HEK293 (cell line): ENCODE measurements around the gene CREBRF.

Source experiments
- CTCF ChIA-PET: fragments of 350-600 bp; formaldehyde crosslinking; extraction: SDS; loops from one replicate; lab custom pipeline; 2021; ENCODE audit warnings: antibody characterized with exemption; lab: Yijun Ruan, JAX
- POLR2A ChIA-PET: fragments of 300-600 bp; formaldehyde crosslinking; extraction: SDS; loops from one replicate; lab custom pipeline; 2020; ENCODE audit warnings: antibody characterized with exemption, inconsistent platforms; lab: Yijun Ruan, JAX
- H3K27ac ChIP-seq: fragments of 200-500 bp; sonication (Bioruptor generic); 2 replicates; pipeline ENCODE4 v1.5.1; 2014; ENCODE audit warnings: low read depth, low read length, control low read depth, inconsistent platforms; ENCODE audit errors: extremely low read depth
- H3K36me3 ChIP-seq, 2 experiments: fragments of 200-500 bp in 1 of 2; sonication (Bioruptor generic) in 1 of 2; 1 replicate in 1 of 2; 2 replicates in 1 of 2; pipeline ENCODE4 v1.5.1; 2014 to 2017; ENCODE audit warnings: inconsistent platforms in 2 of 2, low read length in 2 of 2; ENCODE audit not compliant: control insufficient read depth in 2 of 2, insufficient read depth in 1 of 2
- H3K4me1 ChIP-seq: fragments of 200-500 bp; sonication (Bioruptor generic); 2 replicates; pipeline ENCODE4 v1.5.1; 2014; ENCODE audit warnings: mild to moderate bottlenecking, low read length, inconsistent platforms; ENCODE audit not compliant: control insufficient read depth, insufficient read depth
- H3K4me3 ChIP-seq: 2 replicates; pipeline ENCODE4 v1.5.1; 2011; ENCODE audit warnings: low read depth, mild to moderate bottlenecking, control low read depth, low read length, moderate library complexity
- H3K9me3 ChIP-seq: fragments of 200-500 bp; sonication (Bioruptor generic); 2 replicates; pipeline ENCODE4 v1.5.1; 2014; ENCODE audit warnings: low read depth, low read length, inconsistent platforms; ENCODE audit not compliant: control insufficient read depth, insufficient read depth
- AEBP2 ChIP-seq: fragments of 450-650 bp; formaldehyde crosslinking; IDR thresholded peaks from 2 replicates; pipeline ENCODE4 v1.5.1; 2016; ENCODE audit warnings: missing biosample characterization, missing genetic modification characterization, borderline replicate concordance
- BCL6B ChIP-seq: fragments of 450-650 bp; formaldehyde crosslinking; IDR thresholded peaks from 2 replicates; pipeline ENCODE4 v1.5.1; 2017; ENCODE audit warnings: missing biosample characterization, missing genetic modification characterization
- ELK4 ChIP-seq: IDR thresholded peaks from 2 replicates; pipeline ENCODE4 v1.6.1; 2011; ENCODE audit warnings: mild to moderate bottlenecking, low read depth, low read length, borderline replicate concordance
- FEZF1 ChIP-seq: fragments of 450-650 bp; formaldehyde crosslinking; IDR thresholded peaks from 2 replicates; pipeline ENCODE4 v1.5.1; 2016; ENCODE audit warnings: missing biosample characterization, missing genetic modification characterization
- HOXD13 ChIP-seq: sonication (generic); formaldehyde crosslinking; IDR thresholded peaks from 2 replicates; pipeline ENCODE4 v1.8.0; 2022; ENCODE audit warnings: missing genetic modification reagents, borderline replicate concordance
- KLF8 ChIP-seq: fragments of 450-650 bp; formaldehyde crosslinking; IDR thresholded peaks from 2 replicates; pipeline ENCODE4 v1.5.1; 2016; ENCODE audit warnings: missing biosample characterization, missing genetic modification characterization
- KLF9 ChIP-seq: fragments of 450-650 bp; formaldehyde crosslinking; IDR thresholded peaks from 2 replicates; pipeline ENCODE4 v1.5.1; 2016; ENCODE audit warnings: missing biosample characterization, missing genetic modification characterization, low read depth
- MEIS1 ChIP-seq: sonication (generic); formaldehyde crosslinking; IDR thresholded peaks from 2 replicates; pipeline ENCODE4 v1.8.1; 2022; ENCODE audit warnings: missing genetic modification reagents, mild to moderate bottlenecking, borderline replicate concordance
- RBAK ChIP-seq: fragments of 450-650 bp; formaldehyde crosslinking; IDR thresholded peaks from 2 replicates; pipeline ENCODE4 v1.5.1; 2016; ENCODE audit warnings: missing biosample characterization, missing genetic modification characterization
- REST ChIP-seq: fragments of 450-650 bp; formaldehyde crosslinking; IDR thresholded peaks from 2 replicates; pipeline ENCODE4 v1.5.1; 2016; ENCODE audit warnings: missing biosample characterization, missing genetic modification characterization
- SCRT2 ChIP-seq: fragments of 450-650 bp; formaldehyde crosslinking; IDR thresholded peaks from 2 replicates; pipeline ENCODE4 v1.5.1; 2016; ENCODE audit warnings: missing biosample characterization, missing genetic modification characterization
- SP3 ChIP-seq: fragments of 450-650 bp; formaldehyde crosslinking; IDR thresholded peaks from 2 replicates; pipeline ENCODE4 v1.5.1; 2016; ENCODE audit warnings: missing biosample characterization, missing genetic modification characterization
- SP7 ChIP-seq: fragments of 450-650 bp; formaldehyde crosslinking; IDR thresholded peaks from 2 replicates; pipeline ENCODE4 v1.5.1; 2016; ENCODE audit warnings: missing biosample characterization, missing genetic modification characterization
- WT1 ChIP-seq: fragments of 450-650 bp; formaldehyde crosslinking; IDR thresholded peaks from 2 replicates; pipeline ENCODE4 v1.5.1; 2016; ENCODE audit warnings: missing biosample characterization, missing genetic modification characterization
- YY1 ChIP-seq: fragments of 450-650 bp; formaldehyde crosslinking; IDR thresholded peaks from 2 replicates; pipeline ENCODE4 v1.5.1; 2018; ENCODE audit warnings: missing biosample characterization, missing genetic modification characterization
- ZBTB8A ChIP-seq: fragments of 450-650 bp; formaldehyde crosslinking; IDR thresholded peaks from 2 replicates; pipeline ENCODE4 v1.5.1; 2016; ENCODE audit warnings: missing biosample characterization, missing genetic modification characterization
- ZNF155 ChIP-seq: fragments of 450-650 bp; formaldehyde crosslinking; IDR thresholded peaks from 2 replicates; pipeline ENCODE4 v1.5.1; 2016; ENCODE audit warnings: missing biosample characterization, missing genetic modification characterization
- ZNF16 ChIP-seq: fragments of 450-650 bp; formaldehyde crosslinking; IDR thresholded peaks from 2 replicates; pipeline ENCODE4 v1.5.1; 2016; ENCODE audit warnings: low read depth, missing biosample characterization, missing genetic modification characterization
- ZNF174 ChIP-seq: fragments of 450-650 bp; formaldehyde crosslinking; IDR thresholded peaks from 2 replicates; pipeline ENCODE4 v1.5.0; 2017; ENCODE audit warnings: missing biosample characterization, mild to moderate bottlenecking, missing genetic modification characterization
- ZNF24 ChIP-seq: fragments of 450-650 bp; formaldehyde crosslinking; IDR thresholded peaks from 2 replicates; pipeline ENCODE4 v1.5.1; 2016; ENCODE audit warnings: missing biosample characterization, missing genetic modification characterization
- ZNF404 ChIP-seq: fragments of 450-650 bp; formaldehyde crosslinking; IDR thresholded peaks from 2 replicates; pipeline ENCODE4 v1.5.1; 2017; ENCODE audit warnings: missing biosample characterization, missing genetic modification characterization
- ZNF501 ChIP-seq: fragments of 450-650 bp; formaldehyde crosslinking; IDR thresholded peaks from 2 replicates; pipeline ENCODE4 v1.5.1; 2016; ENCODE audit warnings: missing biosample characterization, missing genetic modification characterization
- ZNF600 ChIP-seq: fragments of 450-650 bp; formaldehyde crosslinking; IDR thresholded peaks from 2 replicates; pipeline ENCODE4 v1.5.1; 2016; ENCODE audit warnings: missing biosample characterization, missing genetic modification characterization
- ZNF624 ChIP-seq: fragments of 450-650 bp; formaldehyde crosslinking; IDR thresholded peaks from 2 replicates; pipeline ENCODE4 v1.5.1; 2017; ENCODE audit warnings: missing biosample characterization, missing genetic modification characterization
- ZNF629 ChIP-seq: fragments of 450-650 bp; formaldehyde crosslinking; IDR thresholded peaks from 2 replicates; pipeline ENCODE4 v1.5.1; 2017; ENCODE audit warnings: missing biosample characterization, missing genetic modification characterization
- ZNF664 ChIP-seq: fragments of 450-650 bp; formaldehyde crosslinking; IDR thresholded peaks from 2 replicates; pipeline ENCODE4 v1.5.1; 2016; ENCODE audit warnings: missing biosample characterization, missing genetic modification characterization
- ZNF692 ChIP-seq: fragments of 450-650 bp; formaldehyde crosslinking; IDR thresholded peaks from 2 replicates; pipeline ENCODE4 v1.5.1; 2016; ENCODE audit warnings: missing biosample characterization, missing genetic modification characterization
- ZNF776 ChIP-seq: fragments of 450-650 bp; formaldehyde crosslinking; IDR thresholded peaks from 2 replicates; pipeline ENCODE4 v1.5.0; 2017; ENCODE audit warnings: missing biosample characterization, missing genetic modification characterization, borderline replicate concordance
- ZNF777 ChIP-seq: fragments of 450-650 bp; formaldehyde crosslinking; IDR thresholded peaks from 2 replicates; pipeline ENCODE4 v1.5.1; 2017; ENCODE audit warnings: missing biosample characterization, missing genetic modification characterization, borderline replicate concordance
- ZNF785 ChIP-seq: fragments of 450-650 bp; formaldehyde crosslinking; IDR thresholded peaks from 2 replicates; pipeline ENCODE4 v1.5.1; 2016; ENCODE audit warnings: missing biosample characterization, missing genetic modification characterization
- ZSCAN16 ChIP-seq: fragments of 450-650 bp; formaldehyde crosslinking; IDR thresholded peaks from 2 replicates; pipeline ENCODE4 v1.5.1; 2016; ENCODE audit warnings: missing biosample characterization, missing genetic modification characterization
- ZSCAN23 ChIP-seq: fragments of 450-650 bp; formaldehyde crosslinking; IDR thresholded peaks from 2 replicates; pipeline ENCODE4 v1.5.1; 2016; ENCODE audit warnings: missing biosample characterization, missing genetic modification characterization
- ZSCAN30 ChIP-seq: fragments of 450-650 bp; IDR thresholded peaks from 2 replicates; pipeline ENCODE4 v1.5.1; 2018; ENCODE audit warnings: missing biosample characterization, mild to moderate bottlenecking, missing genetic modification characterization, moderate library complexity

Gene CREBRF

GRCh38 chr5:173094012-173094661, 38.0 kb downstream of the CREBRF start (continued):
- TF ChIP-seq ZSCAN23 (tag by site-specific recombination) (no peak), ZNF16 (tag by site-specific recombination) (no peak), RBAK (tag by site-specific recombination) (no peak), ZNF155 (tag by site-specific recombination) (no peak), ELK4 (no peak), KLF9 (tag by site-specific recombination) (no peak), ZNF692 (peak; percentile 43; the same call in 1 of the 2 replicates), ZSCAN30 (no peak), ZNF624 (tag by site-specific recombination) (no peak), FEZF1 (peak; percentile 95), SP7 (tag by site-specific recombination) (peak; percentile 49; the same call in 1 of the 2 replicates), ZNF664 (peak; percentile 36; the same call in 1 of the 2 replicates), BCL6B (peak; percentile 54), ZNF174 (tag by site-specific recombination) (no peak), KLF8 (peak; percentile 58), HOXD13 (CRISPR knock-in tag) (0 out of 2 replicates have a peak, but pooled peaks have one; percentile 39), SP3 (tag by site-specific recombination) (no peak; the same call in 1 of the 2 replicates), YY1 (no peak), ZNF600 (tag by site-specific recombination) (no peak), ZNF777 (no peak), ZBTB8A (no peak)

GRCh38 chr5:173098787-173099186, 42.6 kb downstream of the CREBRF start:
- no peaks in the 10 kb centered on the region for H3K36me3 ChIP-seq
- no peak overlapping the region for H3K4me3 ChIP-seq
- CTCF ChIA-PET, result interaction anchor here (0.7 kb wide), 1 partner anchor 91 kb away, joined by 3 read pairs; no protein-coding TSS in a partner anchor
- TF ChIP-seq REST (tag by site-specific recombination) (no peak), ZNF785 (tag by site-specific recombination) (no peak), ZNF776 (tag by site-specific recombination) (no peak), ZNF24 (no peak), SCRT2 (no peak), MEIS1 (CRISPR knock-in tag) (no peak), WT1 (tag by site-specific recombination) (no peak), ZSCAN16 (tag by site-specific recombination) (no peak), ZNF501 (tag by site-specific recombination) (no peak), ZNF404 (no peak), ZNF629 (tag by site-specific recombination) (no peak), AEBP2 (no peak)
- POLR2A ChIA-PET, result no interaction called here
- H3K27ac ChIP-seq, result no peak overlapping the region
- no peaks in the 10 kb centered on the region; the same call in 1 of the 2 replicates for H3K9me3 ChIP-seq
- peaks cover 7% of the 10 kb centered on the region for H3K4me1 ChIP-seq
